GM21737 (cell line): ENCODE data around the gene PTPRD.

Experiments
- ATAC-seq: cut with Tn5 transposase; IDR thresholded peaks from one replicate; pipeline ENCODE4 v1.9.1; 2021; ENCODE audit warnings: mild to moderate bottlenecking, moderate library complexity; ENCODE audit not compliant: unreplicated experiment

PTPRD gene

DNA sequence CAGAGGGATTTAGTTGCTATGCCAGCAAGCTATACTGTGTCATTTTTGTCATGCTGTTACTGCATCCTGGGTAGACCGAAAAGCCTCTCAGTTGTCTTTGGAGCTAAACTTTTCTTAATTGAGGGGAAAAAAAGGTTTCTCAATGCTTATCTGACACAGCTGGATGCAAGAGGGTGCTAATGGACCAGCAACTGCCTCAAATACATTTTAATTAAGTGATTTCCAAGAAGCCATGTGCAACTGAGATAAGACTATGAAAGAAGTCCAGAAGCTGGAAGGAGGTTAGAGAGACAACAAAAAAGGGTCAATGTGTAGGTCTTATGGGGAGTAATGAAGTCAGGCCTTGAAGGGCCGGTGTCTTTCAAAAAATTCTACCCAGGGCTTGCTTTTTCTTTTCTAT, 2347.5 kb downstream of the PTPRD start:
- ATAC-seq: no peak
